IMR-90 (cell line): ENCODE measurements around the gene NUP37. TPM values are rescaled to one million over a fixed set of nuclear protein-coding genes. Genes with fewer than 3 reads are reported as not detected.

Experiments used
- ATAC-seq: fragments of 200-7000 bp; cut with Tn5 transposase; 2 replicates; pipeline ENCODE4 v1.9.1; 2020; ENCODE audit warnings: low read depth, mild to moderate bottlenecking, moderate library complexity
- BruUV-seq: library from RNA; stranded (reverse); fragments of 400-500 nt; replicated peaks from 2 replicates; lab custom pipeline; 2021; lab: Mats Ljungman, UMichigan
- CTCF ChIA-PET: fragments of 300-600 bp; formaldehyde crosslinking; extraction: SDS; loops from one replicate; lab custom pipeline; 2021; ENCODE audit warnings: antibody characterized with exemption; lab: Yijun Ruan, JAX
- POLR2A ChIA-PET: fragments of 300-600 bp; sonication (Branson Sonifier 250); formaldehyde crosslinking; loops from one replicate; lab custom pipeline; 2022; ENCODE audit warnings: antibody characterized with exemption; ENCODE audit not compliant: unreplicated experiment; lab: Charles Lee
- DNase-seq: peaks from one replicate; pipeline ENCODE4 v3.0.0; 2013
- H2AFZ ChIP-seq: replicated peaks from 2 replicates; pipeline ENCODE3; 2013; ENCODE audit warnings: low read length, mild to moderate bottlenecking; ENCODE audit not compliant: poor library complexity
- H2AK5ac ChIP-seq: 2 replicates; pipeline ENCODE4 v1.6.1; 2013; ENCODE audit warnings: low read depth, low read length, inconsistent platforms
- H2AK9ac ChIP-seq: replicated peaks from 2 replicates; pipeline ENCODE3; 2013; ENCODE audit warnings: mild to moderate bottlenecking, low read depth, low read length, moderate library complexity; ENCODE audit not compliant: poor library complexity
- H2BK120ac ChIP-seq: 2 replicates; pipeline ENCODE4 v1.6.1; 2013; ENCODE audit warnings: low read depth, low read length, inconsistent platforms
- H2BK15ac ChIP-seq: 3 replicates; pipeline ENCODE4 v1.6.1; 2013; ENCODE audit warnings: low read depth, low read length, inconsistent platforms
- H2BK20ac ChIP-seq: 2 replicates; pipeline ENCODE4 v1.6.1; 2013; ENCODE audit warnings: low read depth, mild to moderate bottlenecking, inconsistent platforms, low read length, moderate library complexity
- H2BK5ac ChIP-seq: 2 replicates; pipeline ENCODE4 v1.6.1; 2013; ENCODE audit warnings: mild to moderate bottlenecking, low read depth, low read length, inconsistent platforms; ENCODE audit not compliant: poor library complexity, severe bottlenecking
- H3K14ac ChIP-seq: replicated peaks from 2 replicates; pipeline ENCODE4 v1.6.1; 2013; ENCODE audit warnings: low read depth, low read length, inconsistent platforms
- H3K18ac ChIP-seq: 2 replicates; pipeline ENCODE4 v1.6.1; 2013; ENCODE audit warnings: low read depth, low read length, control low read depth
- H3K23ac ChIP-seq: 2 replicates; pipeline ENCODE4 v1.6.1; 2013; ENCODE audit warnings: low read depth, low read length, inconsistent platforms
- H3K27ac ChIP-seq: 2 replicates; pipeline ENCODE4 v1.5.1; 2013; ENCODE audit warnings: mild to moderate bottlenecking, control low read depth, low read length; ENCODE audit not compliant: insufficient read depth
- H3K27me3 ChIP-seq: 2 replicates; pipeline ENCODE4 v1.6.1; 2013; ENCODE audit warnings: low read length; ENCODE audit not compliant: control insufficient read depth, insufficient read depth
- H3K36me3 ChIP-seq: 2 replicates; pipeline ENCODE4 v1.6.1; 2013; ENCODE audit warnings: low read length, mixed read lengths; ENCODE audit not compliant: control insufficient read depth, insufficient read depth
- H3K4ac ChIP-seq: 2 replicates; pipeline ENCODE4 v1.6.1; 2013; ENCODE audit warnings: low read depth, low read length, inconsistent platforms
- H3K4me1 ChIP-seq: 2 replicates; pipeline ENCODE4 v1.6.1; 2013; ENCODE audit warnings: low read length, mixed read lengths; ENCODE audit not compliant: control insufficient read depth, insufficient read depth
- H3K4me2 ChIP-seq: 2 replicates; pipeline ENCODE4 v1.6.1; 2013; ENCODE audit warnings: low read depth, mild to moderate bottlenecking, control low read depth, low read length, moderate library complexity
- H3K4me3 ChIP-seq: 2 replicates; pipeline ENCODE4 v1.5.1; 2013; ENCODE audit warnings: low read depth, mild to moderate bottlenecking, control low read depth, low read length, moderate library complexity; ENCODE audit not compliant: insufficient read depth
- H3K56ac ChIP-seq: 2 replicates; pipeline ENCODE4 v1.6.1; 2013; ENCODE audit warnings: low read length, inconsistent platforms; ENCODE audit not compliant: insufficient read depth; ENCODE audit errors: extremely low read depth
- H3K79me1 ChIP-seq, 2 experiments: 2 replicates each; pipeline ENCODE4 v1.6.1; 2013; ENCODE audit warnings: low read length in 2 of 2, inconsistent platforms in 1 of 2, low read depth in 1 of 2
- H3K9ac ChIP-seq: 2 replicates; pipeline ENCODE4 v1.6.1; 2013; ENCODE audit warnings: low read depth, low read length, control low read depth
- H3K9me1 ChIP-seq: 2 replicates; pipeline ENCODE4 v1.6.1; 2013; ENCODE audit warnings: low read length, inconsistent platforms; ENCODE audit not compliant: insufficient read depth
- H3K9me3 ChIP-seq: 2 replicates; pipeline ENCODE4 v1.6.1; 2013; ENCODE audit warnings: low read length; ENCODE audit not compliant: control insufficient read depth, insufficient read depth
- H4K20me1 ChIP-seq: 2 replicates; pipeline ENCODE4 v1.6.1; 2013; ENCODE audit warnings: low read length, inconsistent platforms; ENCODE audit not compliant: insufficient read depth
- H4K5ac ChIP-seq: 2 replicates; pipeline ENCODE4 v1.6.1; 2013; ENCODE audit warnings: mild to moderate bottlenecking, low read depth, low read length, control low read depth
- H4K8ac ChIP-seq, 2 experiments: 2 replicates each; pipeline ENCODE4 v1.6.1; 2013; ENCODE audit warnings: low read depth in 2 of 2, low read length in 2 of 2, control low read depth in 1 of 2, inconsistent platforms in 1 of 2
- H4K91ac ChIP-seq: 2 replicates; pipeline ENCODE4 v1.6.1; 2013; ENCODE audit warnings: low read depth, low read length, inconsistent platforms; ENCODE audit not compliant: insufficient read depth
- CEBPB ChIP-seq: IDR thresholded peaks from 2 replicates; pipeline ENCODE4 v1.6.1; 2012; ENCODE audit warnings: low read depth, low read length, improper control_type of control experiment
- CHD1 ChIP-seq: IDR thresholded peaks from 2 replicates; pipeline ENCODE4 v1.6.1; 2012; ENCODE audit warnings: low read depth, low read length, improper control_type of control experiment
- MAFK ChIP-seq: IDR thresholded peaks from 2 replicates; pipeline ENCODE4 v1.6.1; 2012; ENCODE audit warnings: low read depth, low read length, improper control_type of control experiment
- NFE2L2 ChIP-seq: fragments of 150-350 bp; IDR thresholded peaks from 2 replicates; pipeline ENCODE4 v1.6.1; 2016; ENCODE audit warnings: low read depth, mild to moderate bottlenecking, low read length
- WGBS, 2 experiments: methylation state at CpG; one replicate each; pipeline versions ENCODE4 v1.1.5 to v1.1.7; 2013; ENCODE audit warnings: missing lambda C conversion rate in 2 of 2; ENCODE audit not compliant: insufficient read length in 1 of 2; ENCODE audit errors: extremely low coverage in 2 of 2; 5-methylcytosine and 5-hydroxymethylcytosine counted together
- dilution Hi-C: fragments of 300-500 bp; cut with HindIII; formaldehyde crosslinking; loops from one replicate; pipeline ENCODE4 v1.14.3; 2018; ENCODE audit warnings: low sequenced_read_pairs; ENCODE audit not compliant: unreplicated experiment
- in situ Hi-C: fragments of 300-500 bp; cut with MboI; formaldehyde crosslinking; loops from 3 replicates; pipeline ENCODE4 v1.14.3; 2019; ENCODE audit warnings: low sequenced_read_pairs, inconsistent platforms, mixed read lengths
- intact Hi-C: fragments of 100-400 bp; cut with micrococcal nuclease; formaldehyde crosslinking; loops from 2 replicates; pipeline ENCODE4 v1.10.0; 2022
- polyA plus RNA-seq, 3 experiments: library from polyadenylated mRNA; depleted of rRNA; stranded (reverse); fragments of >200 nt; gene quantifications; 2 replicates each; pipeline ENCODE4 v1.2.3, GENCODE V29; 2012; ENCODE audit warnings: low replicate concordance in 1 of 3
- total RNA-seq: library from RNA; depleted of rRNA; stranded (reverse); fragments of >200 nt; gene quantifications from 2 replicates; pipeline ENCODE4 v1.2.3, GENCODE V29; 2012
- TF ChIP-seq, protein P1 (sequence below): fragments of 150-350 bp; IDR thresholded peaks from 2 replicates; pipeline ENCODE4 v1.6.1; 2016; ENCODE audit warnings: low read depth, mild to moderate bottlenecking, low read length, moderate library complexity, borderline replicate concordance

Gene NUP37
- total and polyA plus RNA-seq, 2 of the 4 experiments (the other 2 are of a cell fraction), result 41.1 to 55.0 TPM

DNA sequence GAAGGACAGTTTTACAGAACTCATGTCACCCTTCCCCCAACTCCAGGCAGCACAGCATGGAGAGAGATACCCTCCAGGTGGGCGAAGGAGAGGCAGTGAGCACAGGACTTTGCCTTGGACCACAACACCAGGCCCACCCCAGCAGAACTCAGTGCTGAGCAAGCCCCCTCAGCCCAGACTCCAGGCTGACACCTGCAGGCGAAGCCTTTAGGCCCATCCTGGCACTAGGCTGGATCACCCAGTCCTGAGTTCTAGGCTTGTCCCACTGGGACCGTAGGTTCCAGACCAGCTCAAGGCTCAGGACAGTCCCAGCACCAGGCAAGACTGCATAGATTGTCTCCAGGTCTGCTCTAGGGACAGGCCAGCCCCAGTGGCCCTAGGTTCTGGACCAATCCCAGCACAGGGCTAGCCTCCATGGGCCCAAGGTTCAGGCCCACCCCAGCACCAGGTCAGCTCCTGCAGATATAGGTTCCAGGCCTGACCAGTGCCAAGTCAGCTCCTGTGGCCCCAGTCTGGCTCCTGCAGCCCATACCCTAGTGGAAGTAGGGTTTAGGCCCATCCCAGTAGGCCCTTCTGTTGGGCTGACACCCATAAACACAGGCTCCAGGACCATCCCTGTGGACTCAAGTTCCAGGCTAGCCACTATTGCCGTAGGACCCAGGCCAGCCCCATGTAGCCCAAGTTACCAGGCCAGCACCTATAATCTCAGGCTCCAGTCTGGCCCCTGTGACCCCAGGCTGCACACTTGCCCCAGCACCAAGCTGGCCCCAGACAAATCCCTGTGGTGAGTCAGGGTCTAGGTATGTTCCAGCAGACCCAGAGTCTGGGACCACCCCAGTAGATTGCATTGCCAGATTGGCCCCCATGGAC, 67.5 kb downstream of the NUP37 start:
- 100% methylated on average over 1 of the region's 4 CpGs; no CpG with 5 or more reads in 1 of the 2 experiments for WGBS, 2 experiments
- intact Hi-C loops (no loop called here), dilution Hi-C loops (no loop called here), in situ Hi-C loops (no loop called here)
- no peak overlapping the region for H2BK20ac ChIP-seq
- no peak overlapping the region for H3K14ac ChIP-seq
- no TSS peak for BruUV-seq
- no peak overlapping the region for H2BK120ac ChIP-seq
- no peak overlapping the region for H2AK5ac ChIP-seq
- no peaks in the 10 kb centered on the region; the same call in 1 of the 2 replicates for H4K20me1 ChIP-seq
- no peak overlapping the region for H3K27ac ChIP-seq
- H2BK15ac ChIP-seq, result no peak overlapping the region
- no peaks in the 10 kb centered on the region for H3K9me1 ChIP-seq
- H4K8ac ChIP-seq, result no peak overlapping the region
- H3K79me1 ChIP-seq, result peaks cover 3 to 11% of the 10 kb centered on the region in 2 experiments; a peak in 3 of 4 replicates
- no peak overlapping the region for H3K56ac ChIP-seq
- H3K36me3 ChIP-seq, result peaks cover 12% of the 10 kb centered on the region; the same call in 1 of the 2 replicates
- H4K91ac ChIP-seq, result no peak overlapping the region
- 0 out of 2 replicates have a peak, but pooled peaks cover 2% of the 10 kb centered on the region for H3K4me1 ChIP-seq
- H3K4me2 ChIP-seq, result no peak overlapping the region
- no peak overlapping the region for H2AK9ac ChIP-seq
- ChIA-PET POLR2A (no interaction called here), CTCF (no interaction called here)
- H3K9me3 ChIP-seq, result no peaks in the 10 kb centered on the region
- no peak overlapping the region for H3K4ac ChIP-seq
- H3K23ac ChIP-seq, result no peak overlapping the region
- no peaks in the 10 kb centered on the region for H3K27me3 ChIP-seq
- ATAC-seq, result no peak
- no peak overlapping the region for H3K4me3 ChIP-seq
- H3K18ac ChIP-seq, result no peak overlapping the region
- H3K9ac ChIP-seq, result no peak overlapping the region
- H4K5ac ChIP-seq, result no peak overlapping the region
- no peak for TF ChIP-seq NFE2L2
- TF ChIP-seq, protein P1, sequence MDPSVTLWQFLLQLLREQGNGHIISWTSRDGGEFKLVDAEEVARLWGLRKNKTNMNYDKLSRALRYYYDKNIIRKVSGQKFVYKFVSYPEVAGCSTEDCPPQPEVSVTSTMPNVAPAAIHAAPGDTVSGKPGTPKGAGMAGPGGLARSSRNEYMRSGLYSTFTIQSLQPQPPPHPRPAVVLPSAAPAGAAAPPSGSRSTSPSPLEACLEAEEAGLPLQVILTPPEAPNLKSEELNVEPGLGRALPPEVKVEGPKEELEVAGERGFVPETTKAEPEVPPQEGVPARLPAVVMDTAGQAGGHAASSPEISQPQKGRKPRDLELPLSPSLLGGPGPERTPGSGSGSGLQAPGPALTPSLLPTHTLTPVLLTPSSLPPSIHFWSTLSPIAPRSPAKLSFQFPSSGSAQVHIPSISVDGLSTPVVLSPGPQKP, result no peak
- no peak for TF ChIP-seq CHD1
- TF ChIP-seq MAFK, result no peak
- TF ChIP-seq CEBPB, result no peak
- H2BK5ac ChIP-seq, result no peak overlapping the region
- no peak for DNase-seq
- no peak overlapping the region for H2AFZ ChIP-seq
